CD14-positive monocyte (primary cell): Measurements from ENCODE around the gene MACROD2. TPM values are rescaled to one million over a fixed set of nuclear protein-coding genes. Genes with fewer than 3 reads are reported as not detected.

ENCODE experiments used
- DNase-seq, 3 donors: peaks; one replicate each; pipeline ENCODE4 v3.0.0-alpha.2; 2011 to 2022
- H2AFZ ChIP-seq: 2 replicates; pipeline ENCODE4 v1.6.0; 2012; ENCODE audit warnings: mild to moderate bottlenecking, low read depth, low read length, inconsistent platforms; ENCODE audit not compliant: insufficient read depth, poor library complexity, severe bottlenecking
- H3K27ac ChIP-seq, 2 donors: 1 replicate in 1 of 2; 2 replicates in 1 of 2; pipeline ENCODE4 v1.5.1; 2012 to 2013; ENCODE audit warnings: low read length in 2 of 2, control low read depth in 1 of 2, inconsistent platforms in 1 of 2, low read depth in 1 of 2, mild to moderate bottlenecking in 1 of 2
- H3K27me3 ChIP-seq, 2 donors: one replicate each; pipeline versions ENCODE4 v1.6.0 to v1.6.1; 2011 to 2013; ENCODE audit warnings: low read length in 2 of 2; ENCODE audit not compliant: control insufficient read depth in 2 of 2, insufficient read depth in 2 of 2
- H3K36me3 ChIP-seq, 2 donors: replicated peaks in 1 of 2; 1 replicate in 1 of 2; 2 replicates in 1 of 2; pipeline versions ENCODE4 v1.5.1 to v1.6.1; 2012 to 2013; ENCODE audit warnings: low read length in 2 of 2, control low read depth in 1 of 2, inconsistent platforms in 1 of 2, mild to moderate bottlenecking in 1 of 2; ENCODE audit not compliant: insufficient read depth in 2 of 2, control insufficient read depth in 1 of 2
- H3K4me1 ChIP-seq, 2 donors: 1 replicate in 1 of 2; 2 replicates in 1 of 2; pipeline versions ENCODE4 v1.5.1 to v1.6.1; 2012 to 2013; ENCODE audit warnings: low read length in 2 of 2, control low read depth in 1 of 2, inconsistent platforms in 1 of 2, mild to moderate bottlenecking in 1 of 2, moderate library complexity in 1 of 2; ENCODE audit not compliant: insufficient read depth in 2 of 2, control insufficient read depth in 1 of 2
- H3K4me2 ChIP-seq: replicated peaks from 2 replicates; pipeline ENCODE3; 2012; ENCODE audit warnings: low read length, moderate library complexity, mild to moderate bottlenecking; ENCODE audit not compliant: poor library complexity, severe bottlenecking; ENCODE audit errors: extremely low read depth
- H3K4me3 ChIP-seq, 3 experiments: fragments of 200-600 bp in 1 of 3; sonication (generic) in 1 of 3; replicated peaks in 1 of 3; 1 replicate in 2 of 3; 2 replicates in 1 of 3; pipeline ENCODE4 v1.5.1; 2011 to 2013; ENCODE audit warnings: low read length in 3 of 3, mild to moderate bottlenecking in 3 of 3, control low read depth in 2 of 3, low read depth in 2 of 3, inconsistent platforms in 1 of 3, moderate library complexity in 1 of 3
- H3K79me2 ChIP-seq: 2 replicates; pipeline ENCODE4 v1.6.0; 2012; ENCODE audit warnings: mild to moderate bottlenecking, control low read depth, inconsistent platforms, low read length, moderate library complexity; ENCODE audit not compliant: insufficient read depth
- H3K9ac ChIP-seq: 2 replicates; pipeline ENCODE4 v1.6.0; 2017; ENCODE audit warnings: low read length, mild to moderate bottlenecking; ENCODE audit not compliant: insufficient read depth, poor library complexity, severe bottlenecking
- H3K9me3 ChIP-seq, 2 donors: replicated peaks in 1 of 2; 1 replicate in 1 of 2; 2 replicates in 1 of 2; pipeline versions ENCODE4 v1.5.1 to v1.6.1; 2012 to 2013; ENCODE audit warnings: low read length in 2 of 2, control low read depth in 1 of 2; ENCODE audit not compliant: control insufficient read depth in 1 of 2, insufficient read depth in 1 of 2
- H4K20me1 ChIP-seq: 2 replicates; pipeline ENCODE4 v1.6.0; 2012; ENCODE audit warnings: mild to moderate bottlenecking, low read length, control low read depth, moderate library complexity; ENCODE audit not compliant: insufficient read depth
- H3K27ac Mint-ChIP-seq, 7 donors: one replicate each; pipeline ENCODE4 v1.8.0; 2020; ENCODE audit warnings: mild to moderate bottlenecking in 7 of 7, mixed read lengths in 7 of 7, moderate library complexity in 6 of 7, inconsistent platforms in 2 of 7
- H3K27me3 Mint-ChIP-seq, 3 donors: one replicate each; pipeline ENCODE4 v1.8.0; 2021 to 2022; ENCODE audit warnings: low read depth in 3 of 3, mild to moderate bottlenecking in 3 of 3, mixed read lengths in 3 of 3, moderate library complexity in 3 of 3, inconsistent platforms in 1 of 3
- H3K36me3 Mint-ChIP-seq, 2 donors: one replicate each; pipeline ENCODE4 v1.8.0; 2020; ENCODE audit warnings: mixed read lengths in 2 of 2, inconsistent platforms in 1 of 2, mild to moderate bottlenecking in 1 of 2
- H3K4me1 Mint-ChIP-seq: one replicate; pipeline ENCODE4 v1.8.0; 2020; ENCODE audit warnings: mild to moderate bottlenecking, mixed read lengths
- H3K4me3 Mint-ChIP-seq, 2 donors: one replicate each; pipeline ENCODE4 v1.8.0; 2020; ENCODE audit warnings: mild to moderate bottlenecking in 2 of 2, mixed read lengths in 2 of 2, moderate library complexity in 1 of 2
- H3K9me3 Mint-ChIP-seq, 7 donors: one replicate each; pipeline ENCODE4 v1.8.0; 2020 to 2022; ENCODE audit warnings: mixed read lengths in 7 of 7, mild to moderate bottlenecking in 6 of 7, moderate library complexity in 6 of 7, inconsistent platforms in 2 of 7
- CTCF ChIP-seq: fragments of 200-600 bp; IDR thresholded peaks from one replicate; pipeline ENCODE4 v1.8.0; 2022; ENCODE audit warnings: antibody characterized with exemption, mild to moderate bottlenecking
- whole genome bisulfite sequencing: methylation state at CpG from one replicate; pipeline ENCODE4 v1.1.5; 2013; ENCODE audit warnings: missing lambda C conversion rate; ENCODE audit not compliant: insufficient coverage; 5-methylcytosine and 5-hydroxymethylcytosine counted together
- intact Hi-C, 2 donors: fragments of 100-400 bp; cut with micrococcal nuclease; formaldehyde crosslinking; loops; one replicate each; pipeline versions ENCODE4 v1.15.0 to v1.15.1; 2023
- polyA plus RNA-seq, 3 donors: library from polyadenylated mRNA; depleted of rRNA in 1 of 3; unstranded in 2 of 3; stranded (reverse) in 1 of 3; fragments of 300-500 nt in 2 of 3; fragments of >200 nt in 1 of 3; fragmentation: Illumina TruSeq in 2 of 3; gene quantifications; 1 replicate in 2 of 3; 2 replicates in 1 of 3; pipeline ENCODE4 v1.2.3, GENCODE V29; 2012 to 2021

The MACROD2 gene
- polyA plus RNA-seq, 3 donors, result 0.23 TPM; not detected in 2

DNA sequence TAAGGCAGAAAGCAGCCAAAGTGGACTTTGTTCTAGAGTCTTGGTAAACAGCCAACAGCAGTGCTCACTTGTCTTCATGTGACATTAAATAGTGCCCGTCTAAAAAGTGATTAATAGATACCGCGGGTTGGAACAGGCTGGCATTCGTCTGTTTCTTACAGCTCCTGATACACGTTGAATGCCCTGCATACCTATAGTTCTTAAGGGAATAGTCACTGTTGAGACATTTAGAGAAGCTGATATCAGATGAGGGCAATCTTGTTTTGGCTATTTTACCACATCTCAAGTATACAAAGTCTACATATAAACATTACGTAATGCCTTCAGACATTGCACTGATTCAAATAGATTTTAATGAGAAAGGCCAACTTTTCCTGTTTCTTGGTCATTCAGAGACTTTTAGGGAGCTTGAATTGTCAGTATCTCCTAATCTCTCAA is 717.0 kb downstream of the MACROD2 start:
- peaks cover 0 to 1% (median 0%) of the 10 kb centered on the region in 3 donors for H3K27me3 Mint-ChIP-seq
- no peaks in the 10 kb centered on the region for H3K36me3 ChIP-seq
- no peak overlapping the region for H3K27ac Mint-ChIP-seq
- no peaks in the 10 kb centered on the region for H3K79me2 ChIP-seq
- H3K27ac ChIP-seq, result no peak overlapping the region
- no peaks in the 10 kb centered on the region for H4K20me1 ChIP-seq
- H3K27me3 ChIP-seq, result no peaks in the 10 kb centered on the region
- intact Hi-C loops, result no loop called here
- H2AFZ ChIP-seq, result no peak overlapping the region
- no peak overlapping the region for H3K4me2 ChIP-seq
- no peak for TF ChIP-seq CTCF
- H3K4me3 ChIP-seq, result no peak overlapping the region
- no peak overlapping the region for H3K4me3 Mint-ChIP-seq
- peaks cover 0 to 10% (median 5%) of the 10 kb centered on the region in 7 donors for H3K9me3 Mint-ChIP-seq
- H3K4me1 Mint-ChIP-seq, result no peaks in the 10 kb centered on the region
- H3K4me1 ChIP-seq, result no peaks in the 10 kb centered on the region
- peaks cover 0 to 6% of the 10 kb centered on the region in 2 donors for H3K9me3 ChIP-seq
- no peaks in the 10 kb centered on the region for H3K36me3 Mint-ChIP-seq
- H3K9ac ChIP-seq, result no peak overlapping the region
- 96% methylated on average over 4 of the region's 6 CpGs for WGBS
- DNase-seq, result no peak

GRCh38 chr20:14715400-14715799 is 720.1 kb downstream of the MACROD2 start:
- 75% methylated on average over 2 of the region's 3 CpGs for WGBS
- no peaks in the 10 kb centered on the region for H3K4me1 ChIP-seq
- intact Hi-C loops, result no loop called here
- no peaks in the 10 kb centered on the region for H3K36me3 ChIP-seq
- H4K20me1 ChIP-seq, result no peaks in the 10 kb centered on the region
- no peak overlapping the region for H3K27ac ChIP-seq
- H3K79me2 ChIP-seq, result no peaks in the 10 kb centered on the region
- no peak overlapping the region for H3K4me3 ChIP-seq
- Mint-ChIP-seq H3K36me3 (no peaks in the 10 kb centered on the region), H3K4me1 (no peaks in the 10 kb centered on the region), H3K9me3 (peaks cover 0 to 12% (median 5%) of the 10 kb centered on the region in 7 donors), H3K4me3 (no peak overlapping the region), H3K27me3 (peaks cover 0 to 1% (median 0%) of the 10 kb centered on the region in 3 donors), H3K27ac (no peak overlapping the region)
- peaks cover 0 to 6% of the 10 kb centered on the region in 2 donors for H3K9me3 ChIP-seq
- TF ChIP-seq CTCF, result no peak
- H2AFZ ChIP-seq, result no peak overlapping the region
- H3K27me3 ChIP-seq, result no peaks in the 10 kb centered on the region
- H3K4me2 ChIP-seq, result no peak overlapping the region
- no peak overlapping the region for H3K9ac ChIP-seq
- DNase-seq, result no peak
